KMS-11 (cell line): ENCODE measurements around the gene ZNHIT6.

Source experiments
- H2AFZ ChIP-seq: fragments of 200-600 bp; sonication (generic); 2 replicates; pipeline ENCODE4 v1.6.1; 2016; ENCODE audit warnings: antibody characterized with exemption, mixed run types, low read depth
- H3K27ac ChIP-seq: fragments of 200-600 bp; sonication (generic); 2 replicates; pipeline ENCODE4 v1.6.1; 2016; ENCODE audit warnings: mild to moderate bottlenecking, mixed run types
- H3K27me3 ChIP-seq: fragments of 200-600 bp; sonication (generic); 2 replicates; pipeline ENCODE4 v1.6.1; 2017; ENCODE audit warnings: mild to moderate bottlenecking, low read depth, mixed run types, moderate library complexity; ENCODE audit not compliant: insufficient read depth
- H3K36me3 ChIP-seq: fragments of 200-600 bp; sonication (generic); 2 replicates; pipeline ENCODE4 v1.6.1; 2017; ENCODE audit warnings: mild to moderate bottlenecking, mixed run types; ENCODE audit not compliant: insufficient read depth
- H3K4me1 ChIP-seq: fragments of 200-600 bp; sonication (generic); 2 replicates; pipeline ENCODE4 v1.6.1; 2016; ENCODE audit warnings: mild to moderate bottlenecking, low read depth, mixed run types; ENCODE audit not compliant: poor library complexity, severe bottlenecking
- H3K4me2 ChIP-seq: fragments of 200-600 bp; sonication (generic); 2 replicates; pipeline ENCODE4 v1.7.0; 2016; ENCODE audit warnings: mild to moderate bottlenecking, mixed run types
- H3K4me3 ChIP-seq: fragments of 200-600 bp; sonication (generic); IDR thresholded peaks from 2 replicates; pipeline ENCODE4 v1.6.1; 2017; ENCODE audit warnings: low read depth, low read length, mixed read lengths; ENCODE audit not compliant: insufficient read depth
- H3K79me2 ChIP-seq: fragments of 200-600 bp; sonication (generic); 2 replicates; pipeline ENCODE4 v1.6.1; 2016; ENCODE audit warnings: low read depth, mixed run types; ENCODE audit not compliant: insufficient read depth
- H3K9ac ChIP-seq: fragments of 200-600 bp; sonication (generic); 2 replicates; pipeline ENCODE4 v1.6.1; 2016; ENCODE audit warnings: mild to moderate bottlenecking, mixed run types
- H4K20me1 ChIP-seq: fragments of 200-600 bp; sonication (generic); 2 replicates; pipeline ENCODE4 v1.6.1; 2016; ENCODE audit warnings: mild to moderate bottlenecking, mixed run types; ENCODE audit not compliant: insufficient read depth
- CTCF ChIP-seq: fragments of 200-600 bp; sonication (generic); conservative IDR thresholded peaks from 2 replicates; pipeline ENCODE4 v1.6.1; 2017; ENCODE audit warnings: low read depth, mild to moderate bottlenecking, antibody characterized with exemption, low read length, moderate library complexity, mixed read lengths

ZNHIT6 gene

GRCh38 chr1:85630493-85630892 is 77.7 kb downstream of the ZNHIT6 start:
- H4K20me1 ChIP-seq: no peaks in the 10 kb centered on the region
- H2AFZ ChIP-seq: no peak overlapping the region
- no peaks in the 10 kb centered on the region for H3K27me3 ChIP-seq
- TF ChIP-seq CTCF: no peak
- no peak overlapping the region for H3K9ac ChIP-seq
- no peaks in the 10 kb centered on the region for H3K36me3 ChIP-seq
- no peaks in the 10 kb centered on the region for H3K4me1 ChIP-seq
- no peak overlapping the region for H3K4me3 ChIP-seq
- H3K27ac ChIP-seq: no peak overlapping the region
- no peak overlapping the region for H3K4me2 ChIP-seq
- no peaks in the 10 kb centered on the region for H3K79me2 ChIP-seq

DNA sequence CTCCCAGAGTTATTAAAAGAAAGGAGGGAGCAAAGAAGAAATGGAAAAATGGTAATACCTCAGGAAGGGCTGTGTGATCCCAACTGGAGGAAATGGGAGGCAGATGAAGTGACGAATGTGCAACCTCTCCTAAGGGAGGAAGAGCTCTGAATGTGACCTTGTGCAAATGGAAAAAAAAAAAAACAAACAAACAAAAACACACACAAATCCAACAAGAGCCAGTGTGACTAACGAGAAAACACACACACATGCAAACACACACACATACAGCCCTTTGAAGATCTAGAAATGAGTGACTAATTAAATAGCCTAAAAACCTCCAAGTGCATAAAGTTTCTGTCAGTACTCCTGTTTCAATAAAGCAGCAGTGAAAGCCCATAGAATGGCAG is 78.7 kb downstream of the ZNHIT6 start:
- Histone ChIP-seq H3K79me2 (no peaks in the 10 kb centered on the region), H3K36me3 (no peaks in the 10 kb centered on the region), H3K27me3 (no peaks in the 10 kb centered on the region), H3K4me1 (no peaks in the 10 kb centered on the region), H3K4me2 (no peak overlapping the region), H2AFZ (no peak overlapping the region), H3K9ac (no peak overlapping the region), H3K27ac (no peak overlapping the region), H4K20me1 (no peaks in the 10 kb centered on the region), H3K4me3 (no peak overlapping the region)
- no peak for TF ChIP-seq CTCF

GRCh38 chr1:85628791-85629531 is 79.3 kb downstream of the ZNHIT6 start:
- Histone ChIP-seq H3K27me3 (no peaks in the 10 kb centered on the region), H3K27ac (no peak overlapping the region), H3K4me3 (no peak overlapping the region), H3K79me2 (no peaks in the 10 kb centered on the region), H4K20me1 (no peaks in the 10 kb centered on the region), H2AFZ (no peak overlapping the region), H3K4me2 (no peak overlapping the region), H3K9ac (no peak overlapping the region), H3K4me1 (no peaks in the 10 kb centered on the region), H3K36me3 (no peaks in the 10 kb centered on the region)
- no peak for TF ChIP-seq CTCF

DNA sequence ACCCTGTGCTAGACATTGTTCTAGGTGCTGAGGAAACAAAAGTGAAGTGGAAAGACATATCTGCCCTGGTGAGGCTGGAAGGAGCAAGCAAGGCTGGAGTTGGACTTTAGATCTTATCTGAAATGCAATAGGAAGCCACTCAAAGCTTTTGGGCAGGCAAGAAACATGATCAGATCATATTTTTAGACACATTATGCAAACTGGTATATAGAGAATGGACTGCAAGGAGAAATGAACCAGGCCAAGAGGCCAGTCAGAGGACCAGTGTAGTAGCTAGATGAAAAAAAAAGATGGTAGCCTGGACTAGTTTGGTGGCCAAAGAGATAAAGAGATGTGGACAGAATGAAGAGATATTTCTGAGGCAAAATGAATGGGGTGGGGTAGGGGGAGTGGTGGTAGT is 81.4 kb downstream of the ZNHIT6 start:
- H3K4me2 ChIP-seq: no peak overlapping the region
- no peak for TF ChIP-seq CTCF
- no peaks in the 10 kb centered on the region for H4K20me1 ChIP-seq
- no peaks in the 10 kb centered on the region for H3K36me3 ChIP-seq
- H3K27ac ChIP-seq: no peak overlapping the region
- peaks cover 7% of the 10 kb centered on the region for H3K4me1 ChIP-seq
- no peaks in the 10 kb centered on the region for H3K79me2 ChIP-seq
- H3K27me3 ChIP-seq: no peaks in the 10 kb centered on the region
- no peak overlapping the region for H3K9ac ChIP-seq
- H3K4me3 ChIP-seq: no peak overlapping the region
- H2AFZ ChIP-seq: no peak overlapping the region
